ENCODE results near the gene ZNF697.

ZNF697 gene

GRCh38 chr1:119682141-119682540, 34.1 kb upstream of the ZNF697 start:
- TF ChIP-seq CTCF (IDR thresholded peaks at IDR 0.05), result no peak

GRCh38 chr1:119681560-119681959, 33.5 kb upstream of the ZNF697 start:
- TF ChIP-seq CTCF (IDR thresholded peaks at IDR 0.05), result no peak

- TF ChIP-seq CTCF (IDR thresholded peaks at IDR 0.05), result no peak
Measured at GRCh38 chr1:119680723-119681122, 32.7 kb upstream of the ZNF697 start.

GRCh38 chr1:119680193-119680592, 32.1 kb upstream of the ZNF697 start:
- TF ChIP-seq CTCF (IDR thresholded peaks at IDR 0.05), result no peak

GRCh38 chr1:119679223-119679622, 31.2 kb upstream of the ZNF697 start:
- no peak for TF ChIP-seq CTCF (IDR thresholded peaks at IDR 0.05)

GRCh38 chr1:119676571-119677206, 28.6 kb upstream of the ZNF697 start:
- no peak; the same call in 1 of the 2 replicates for TF ChIP-seq CTCF (IDR thresholded peaks at IDR 0.05)

- TF ChIP-seq CTCF (IDR thresholded peaks at IDR 0.05), result peak; percentile 85
Measured at GRCh38 chr1:119675349-119676345, 27.6 kb upstream of the ZNF697 start.

Measured in LNCAP (cell line).